Measurements from ENCODE around the gene NTRK3.

DNA sequence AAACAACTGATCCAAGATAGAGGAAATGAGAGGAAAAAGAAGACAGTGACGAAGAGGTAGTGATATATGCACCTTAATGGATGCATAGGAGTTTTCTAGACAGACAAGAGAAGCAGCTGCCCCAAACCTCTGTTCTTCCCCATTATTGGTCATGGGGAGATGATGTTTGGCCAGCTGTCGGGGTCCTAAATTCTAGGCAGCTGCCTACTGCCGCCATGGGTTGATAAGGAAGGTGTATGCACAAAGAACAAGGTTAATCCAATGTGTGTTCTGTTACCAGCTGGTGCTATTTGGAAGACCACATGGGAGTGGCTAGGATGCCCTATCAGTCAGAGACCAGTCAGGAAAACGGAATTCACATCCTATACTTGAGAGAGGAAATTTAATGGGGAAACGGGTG, 47.4 kb downstream of the NTRK3 start:
- TF ChIP-seq, protein P1, sequence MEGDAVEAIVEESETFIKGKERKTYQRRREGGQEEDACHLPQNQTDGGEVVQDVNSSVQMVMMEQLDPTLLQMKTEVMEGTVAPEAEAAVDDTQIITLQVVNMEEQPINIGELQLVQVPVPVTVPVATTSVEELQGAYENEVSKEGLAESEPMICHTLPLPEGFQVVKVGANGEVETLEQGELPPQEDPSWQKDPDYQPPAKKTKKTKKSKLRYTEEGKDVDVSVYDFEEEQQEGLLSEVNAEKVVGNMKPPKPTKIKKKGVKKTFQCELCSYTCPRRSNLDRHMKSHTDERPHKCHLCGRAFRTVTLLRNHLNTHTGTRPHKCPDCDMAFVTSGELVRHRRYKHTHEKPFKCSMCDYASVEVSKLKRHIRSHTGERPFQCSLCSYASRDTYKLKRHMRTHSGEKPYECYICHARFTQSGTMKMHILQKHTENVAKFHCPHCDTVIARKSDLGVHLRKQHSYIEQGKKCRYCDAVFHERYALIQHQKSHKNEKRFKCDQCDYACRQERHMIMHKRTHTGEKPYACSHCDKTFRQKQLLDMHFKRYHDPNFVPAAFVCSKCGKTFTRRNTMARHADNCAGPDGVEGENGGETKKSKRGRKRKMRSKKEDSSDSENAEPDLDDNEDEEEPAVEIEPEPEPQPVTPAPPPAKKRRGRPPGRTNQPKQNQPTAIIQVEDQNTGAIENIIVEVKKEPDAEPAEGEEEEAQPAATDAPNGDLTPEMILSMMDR (optimal IDR thresholded peaks at IDR 0.05 in 1 of 3, IDR thresholded peaks at IDR 0.05 in 1 of 3, conservative IDR thresholded peaks at IDR 0.05 in 1 of 3; ENCODE audit: extremely low read depth in 1 of 3, insufficient read depth in 2 of 3, low read length in 3 of 3) = no peak
- no peak for TF ChIP-seq EZH2 (IDR thresholded peaks at IDR 0.05; ENCODE audit: low read length)
